H9 (cell line): ENCODE data around the gene TOMT. TPM values are rescaled to one million over a fixed set of nuclear protein-coding genes. Genes with fewer than 3 reads are reported as not detected.

Source experiments
- DNase-seq: peaks from one replicate; pipeline ENCODE4 v3.0.0-alpha.2; 2017
- H2AFZ ChIP-seq: one replicate; pipeline ENCODE4 v1.6.1; 2013; ENCODE audit warnings: mild to moderate bottlenecking, low read length, control low read depth, moderate library complexity
- H2AK5ac ChIP-seq: 2 replicates; pipeline ENCODE4 v1.6.1; 2013; ENCODE audit warnings: low read length, control low read depth, mixed read lengths; ENCODE audit not compliant: insufficient read length
- H2BK120ac ChIP-seq: one replicate; pipeline ENCODE4 v1.6.1; 2013; ENCODE audit warnings: low read depth, mild to moderate bottlenecking, low read length, control low read depth, inconsistent platforms; ENCODE audit not compliant: poor library complexity, severe bottlenecking
- H2BK12ac ChIP-seq: 2 replicates; pipeline ENCODE4 v1.6.1; 2013; ENCODE audit warnings: low read length, control low read depth, mixed read lengths, low read depth; ENCODE audit not compliant: insufficient read length
- H2BK15ac ChIP-seq: 2 replicates; pipeline ENCODE4 v1.6.1; 2013; ENCODE audit warnings: low read depth, low read length, control low read depth
- H2BK20ac ChIP-seq: one replicate; pipeline ENCODE4 v1.6.1; 2013; ENCODE audit warnings: low read depth, mild to moderate bottlenecking, low read length, control low read depth, inconsistent platforms; ENCODE audit not compliant: poor library complexity, severe bottlenecking
- H2BK5ac ChIP-seq: 2 replicates; pipeline ENCODE4 v1.6.1; 2013; ENCODE audit warnings: low read length, control low read depth, mixed read lengths; ENCODE audit not compliant: insufficient read length
- H3K14ac ChIP-seq: 2 replicates; pipeline ENCODE4 v1.6.1; 2013; ENCODE audit warnings: low read length, control low read depth; ENCODE audit not compliant: insufficient read depth
- H3K18ac ChIP-seq: 2 replicates; pipeline ENCODE4 v1.6.1; 2013; ENCODE audit warnings: low read depth, mild to moderate bottlenecking, mixed read lengths, low read length, control low read depth; ENCODE audit not compliant: insufficient read length
- H3K23ac ChIP-seq: 2 replicates; pipeline ENCODE4 v1.6.1; 2013; ENCODE audit warnings: low read length, control low read depth, mixed read lengths, low read depth; ENCODE audit not compliant: insufficient read length
- H3K23me2 ChIP-seq: 2 replicates; pipeline ENCODE4 v1.6.1; 2013; ENCODE audit warnings: low read depth, mild to moderate bottlenecking, mixed read lengths, low read length, control low read depth; ENCODE audit not compliant: insufficient read length, poor library complexity, severe bottlenecking
- H3K27ac ChIP-seq: 2 replicates; pipeline ENCODE4 v1.5.1; 2013; ENCODE audit warnings: low read length, control low read depth, mixed read lengths, low read depth; ENCODE audit not compliant: insufficient read length
- H3K27me3 ChIP-seq: 2 replicates; pipeline ENCODE4 v1.6.1; 2013; ENCODE audit warnings: low read length, control low read depth, inconsistent platforms; ENCODE audit not compliant: insufficient read depth
- H3K4ac ChIP-seq: 2 replicates; pipeline ENCODE4 v1.6.1; 2013; ENCODE audit warnings: low read depth, mild to moderate bottlenecking, control low read depth, inconsistent platforms, low read length, moderate library complexity
- H3K4me1 ChIP-seq: 2 replicates; pipeline ENCODE4 v1.6.1; 2013; ENCODE audit warnings: low read length, control low read depth, inconsistent platforms; ENCODE audit not compliant: insufficient read depth
- H3K4me2 ChIP-seq: 2 replicates; pipeline ENCODE4 v1.6.1; 2013; ENCODE audit warnings: low read length, control low read depth, mixed read lengths; ENCODE audit not compliant: insufficient read length, insufficient read depth
- H3K56ac ChIP-seq: 2 replicates; pipeline ENCODE4 v1.6.1; 2013; ENCODE audit warnings: low read depth, mild to moderate bottlenecking, mixed read lengths, low read length, control low read depth; ENCODE audit not compliant: insufficient read length
- H3K79me1 ChIP-seq: 2 replicates; pipeline ENCODE4 v1.6.1; 2013; ENCODE audit warnings: low read depth, mild to moderate bottlenecking, moderate library complexity, low read length, control low read depth, inconsistent platforms; ENCODE audit not compliant: insufficient read depth, poor library complexity, severe bottlenecking
- H3K79me2 ChIP-seq: 2 replicates; pipeline ENCODE4 v1.6.1; 2013; ENCODE audit warnings: low read length, control low read depth, inconsistent platforms; ENCODE audit not compliant: insufficient read depth
- H3K9ac ChIP-seq: 2 replicates; pipeline ENCODE4 v1.6.1; 2013; ENCODE audit warnings: low read length, control low read depth, mixed read lengths; ENCODE audit not compliant: insufficient read length; ENCODE audit errors: extremely low read depth
- H3K9me3 ChIP-seq: one replicate; pipeline ENCODE4 v1.6.1; 2013; ENCODE audit warnings: low read depth, low read length, inconsistent platforms; ENCODE audit not compliant: control insufficient read depth
- H3T11ph ChIP-seq: one replicate; pipeline ENCODE4 v1.6.1; 2013; ENCODE audit warnings: mild to moderate bottlenecking, low read length, control low read depth, inconsistent platforms
- H4K20me1 ChIP-seq: one replicate; pipeline ENCODE4 v1.6.1; 2013; ENCODE audit not compliant: control insufficient read depth, insufficient read length, insufficient read depth
- H4K5ac ChIP-seq: 2 replicates; pipeline ENCODE4 v1.6.1; 2013; ENCODE audit warnings: low read depth, mild to moderate bottlenecking, mixed read lengths, low read length, control low read depth; ENCODE audit not compliant: insufficient read length
- H4K8ac ChIP-seq: replicated peaks from 2 replicates; pipeline ENCODE4 v1.6.1; 2013; ENCODE audit warnings: low read length, control low read depth, mixed read lengths, low read depth; ENCODE audit not compliant: insufficient read length
- H4K91ac ChIP-seq: 2 replicates; pipeline ENCODE4 v1.6.1; 2013; ENCODE audit warnings: low read depth, mild to moderate bottlenecking, moderate library complexity, mixed read lengths, low read length, control low read depth; ENCODE audit not compliant: insufficient read length
- H3K27ac Mint-ChIP-seq, 3 experiments: 2 replicates in 2 of 3; 3 replicates in 1 of 3; pipeline ENCODE4 v1.8.0; 2020 to 2021; ENCODE audit warnings: mixed read lengths in 3 of 3, mild to moderate bottlenecking in 1 of 3, moderate library complexity in 1 of 3
- H3K27me3 Mint-ChIP-seq: 2 replicates; pipeline ENCODE4 v1.8.0; 2021; ENCODE audit warnings: low read depth, mild to moderate bottlenecking, moderate library complexity, mixed read lengths
- H3K36me3 Mint-ChIP-seq, 3 experiments: 2 replicates in 2 of 3; 3 replicates in 1 of 3; pipeline ENCODE4 v1.8.0; 2020 to 2021; ENCODE audit warnings: low read depth in 3 of 3, mixed read lengths in 3 of 3; ENCODE audit not compliant: insufficient read depth in 1 of 3
- H3K4me1 Mint-ChIP-seq, 2 experiments: 2 replicates each; pipeline ENCODE4 v1.8.0; 2020; ENCODE audit warnings: mixed read lengths in 2 of 2
- H3K4me3 Mint-ChIP-seq, 2 experiments: 2 replicates in 1 of 2; 3 replicates in 1 of 2; pipeline ENCODE4 v1.8.0; 2020 to 2021; ENCODE audit warnings: mild to moderate bottlenecking in 2 of 2, mixed read lengths in 2 of 2, moderate library complexity in 1 of 2
- H3K9me3 Mint-ChIP-seq, 2 experiments: 2 replicates in 1 of 2; 3 replicates in 1 of 2; pipeline ENCODE4 v1.8.0; 2020; ENCODE audit warnings: mild to moderate bottlenecking in 2 of 2, mixed read lengths in 2 of 2, moderate library complexity in 1 of 2
- CTCF ChIP-seq: fragments of 200-600 bp; sonication (generic); conservative IDR thresholded peaks from 3 replicates; pipeline ENCODE4 v1.8.0; 2021; ENCODE audit warnings: antibody characterized with exemption, mild to moderate bottlenecking
- WGBS: extraction: QIAGEN DNeasy Blood & Tissue Kit; methylation state at CpG from one replicate; pipeline ENCODE4 v1.1.7; 2013; ENCODE audit warnings: missing lambda C conversion rate, low lambda C conversion rate, mixed read lengths; ENCODE audit not compliant: insufficient read length; ENCODE audit errors: extremely low coverage; 5-methylcytosine and 5-hydroxymethylcytosine counted together
- long read RNA-seq: library from polyadenylated mRNA; unstranded; transcript quantifications from one replicate; pipeline ENCODE4 v2.0.0, GENCODE V29; 2020
- total RNA-seq: library from RNA; stranded (reverse); gene quantifications from 2 replicates; pipeline ENCODE4 v1.2.1, GENCODE V29; 2021

TOMT gene
- not detected in 2 replicates for total RNA-seq
- long read RNA-seq, result 0 reads

- Histone ChIP-seq H3T11ph (no peak within 1 kb of the TSS), H3K4me1 (no peaks in the 10 kb centered on the region; the same call in 1 of the 2 replicates), H4K8ac (no peak within 1 kb of the TSS), H2BK20ac (no peak within 1 kb of the TSS), H3K14ac (no peak within 1 kb of the TSS; the same call in 1 of the 2 replicates), H3K79me2 (peaks cover 13% of the 10 kb centered on the region; the same call in 1 of the 2 replicates), H3K4me2 (no peak within 1 kb of the TSS), H4K5ac (no peak within 1 kb of the TSS), H3K4ac (no peak within 1 kb of the TSS), H2BK12ac (no peak within 1 kb of the TSS), H2AK5ac (no peak within 1 kb of the TSS), H3K9ac (no peak within 1 kb of the TSS), H2BK15ac (no peak within 1 kb of the TSS), H3K27me3 (no peaks in the 10 kb centered on the region), H2BK120ac (no peak within 1 kb of the TSS), H3K18ac (no peak within 1 kb of the TSS), H3K56ac (no peak within 1 kb of the TSS), H3K27ac (no peak within 1 kb of the TSS), H3K79me1 (peaks cover 3% of the 10 kb centered on the region), H4K20me1 (peaks cover 2% of the 10 kb centered on the region), H2AFZ (no peak within 1 kb of the TSS), H3K9me3 (no peaks in the 10 kb centered on the region), H3K23ac (no peak within 1 kb of the TSS), H3K23me2 (peaks cover 7% of the 10 kb centered on the region), H4K91ac (no peak within 1 kb of the TSS), H2BK5ac (no peak within 1 kb of the TSS)
- no CpG with 5 or more reads among the region's 14 CpGs for WGBS
- Mint-ChIP-seq H3K36me3 (peaks cover 4 to 40% (median 14%) of the 10 kb centered on the region in 3 experiments; a peak in 6 of 7 replicates), H3K4me3 (no peak within 1 kb of the TSS), H3K9me3 (no peaks in the 10 kb centered on the region), H3K27ac (peak within 1 kb of the TSS in 2 of 3 experiments; percentile 12 to 25; a peak in 2 of 7 replicates), H3K27me3 (no peaks in the 10 kb centered on the region), H3K4me1 (peaks cover 24 to 26% of the 10 kb centered on the region in 2 experiments)
- DNase-seq, result no peak
- no peak for TF ChIP-seq CTCF
Measured at GRCh38 chr11:72105888-72106287, at the start of gene TOMT. Gene TOMT (plus strand): TSS chr11:72105924. CDS start chr11:72105952, 28 bp downstream.
